ENCODE measurements around the gene RAD51D.

GRCh38 chr17:35081638-35082037, 38.0 kb downstream of the RAD51D start:
- no peak for TF ChIP-seq EP300 (IDR thresholded peaks at IDR 0.05; ENCODE audit: borderline replicate concordance)
- TF ChIP-seq NFIC (IDR thresholded peaks at IDR 0.05) = no peak
- TF ChIP-seq TEAD4 (IDR thresholded peaks at IDR 0.05) = no peak
- TF ChIP-seq EGR1 (IDR thresholded peaks at IDR 0.05) = no peak

Data from Ishikawa (cell line).